ENCODE measurements around the gene DHTKD1. TPM values are rescaled to one million over a fixed set of nuclear protein-coding genes. Genes with fewer than 3 reads are reported as not detected.

The DHTKD1 gene
- total RNA-seq = 16.3 TPM

DNA sequence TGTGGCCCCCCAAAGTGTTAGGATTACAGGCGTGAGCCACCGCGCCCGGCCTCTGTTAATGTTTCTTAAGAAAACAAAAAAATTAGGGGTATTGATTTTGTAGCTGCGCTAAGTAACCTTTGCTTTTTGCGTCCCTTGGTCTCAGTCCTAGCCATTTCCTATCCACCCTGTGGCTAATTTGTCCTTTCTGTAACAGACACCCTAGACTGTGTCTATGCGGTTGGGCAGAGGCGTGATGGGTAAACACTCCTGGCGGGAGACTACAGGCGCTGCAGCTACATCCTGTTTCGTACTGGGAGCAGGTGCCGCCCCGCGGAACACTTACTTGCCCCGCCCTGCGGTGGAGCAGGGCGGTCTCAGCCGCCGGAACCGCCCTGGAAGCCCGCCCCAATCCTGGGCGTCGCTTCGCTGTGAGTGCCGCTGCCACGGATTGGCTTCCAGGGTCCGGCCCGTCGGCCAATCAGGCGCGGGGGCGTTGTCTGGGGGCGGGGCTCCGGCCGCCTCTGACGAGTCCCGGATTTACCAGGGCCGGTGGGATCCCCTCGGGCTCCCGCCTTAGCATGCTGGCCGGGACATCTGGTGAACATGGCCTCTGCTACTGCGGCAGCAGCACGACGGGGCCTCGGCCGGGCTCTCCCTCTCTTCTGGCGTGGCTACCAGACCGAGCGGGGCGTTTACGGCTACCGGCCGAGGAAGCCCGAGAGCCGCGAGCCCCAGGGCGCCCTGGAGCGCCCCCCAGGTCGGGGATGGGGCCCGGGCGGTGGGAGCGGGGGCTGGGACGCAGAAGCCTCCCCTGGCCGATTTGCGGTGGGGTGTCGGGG is at the start of gene DHTKD1:
Gene DHTKD1 (plus strand): TSS at position 506 of the 821 bp plus-strand sequence. CDS start 80 bp downstream, at position 586.
- Histone ChIP-seq H3K27me3 (ENCODE audit: insufficient read depth, low read length) (no peaks in the 10 kb centered on the region), H3K4me1 (ENCODE audit: insufficient read depth, low read length) (peaks cover 32% of the 10 kb centered on the region), H3K9me3 (ENCODE audit: low read depth, low read length) (no peaks in the 10 kb centered on the region), H3K4me3 (ENCODE audit: low read length) (peak within 1 kb of the TSS; percentile 95)

- Histone ChIP-seq H3K9me3 (ENCODE audit: low read depth, low read length) (no peaks in the 10 kb centered on the region), H3K27me3 (ENCODE audit: insufficient read depth, low read length) (no peaks in the 10 kb centered on the region), H3K4me1 (ENCODE audit: insufficient read depth, low read length) (peaks cover 21% of the 10 kb centered on the region), H3K4me3 (ENCODE audit: low read length) (no peak overlapping the region)
Measured at GRCh38 chr10:12019283-12019971, 49.3 kb upstream of the DHTKD1 start.

DNA sequence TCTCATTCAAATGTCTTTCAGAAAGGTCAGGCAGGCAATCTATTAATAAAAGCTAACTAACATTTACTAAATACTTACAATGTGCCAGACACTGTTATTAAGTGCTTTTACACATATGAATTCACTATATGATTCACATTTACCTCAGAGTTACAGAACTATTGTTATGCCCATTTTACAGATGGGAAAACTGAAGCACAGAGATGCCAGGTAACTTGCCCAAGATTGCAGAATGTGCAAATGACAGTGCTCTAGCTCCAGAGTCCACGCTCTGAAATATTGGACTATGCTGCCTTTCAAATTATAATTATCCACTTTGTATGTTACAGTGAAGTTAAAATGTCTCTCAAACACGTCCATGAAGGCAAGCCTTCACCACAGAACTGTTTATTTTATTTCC is 48.2 kb upstream of the DHTKD1 start:
- no peak overlapping the region for H3K4me3 ChIP-seq (ENCODE audit: low read length)
- H3K27me3 ChIP-seq (ENCODE audit: insufficient read depth, low read length) = no peaks in the 10 kb centered on the region
- H3K9me3 ChIP-seq (ENCODE audit: low read depth, low read length) = no peaks in the 10 kb centered on the region
- peaks cover 21% of the 10 kb centered on the region for H3K4me1 ChIP-seq (ENCODE audit: insufficient read depth, low read length)

- Histone ChIP-seq H3K27me3 (ENCODE audit: insufficient read depth, low read length) (no peaks in the 10 kb centered on the region), H3K9me3 (ENCODE audit: low read depth, low read length) (no peaks in the 10 kb centered on the region), H3K4me3 (ENCODE audit: low read length) (no peak overlapping the region), H3K4me1 (ENCODE audit: insufficient read depth, low read length) (peaks cover 21% of the 10 kb centered on the region)
Measured at GRCh38 chr10:12022580-12023257, 46.0 kb upstream of the DHTKD1 start.

DNA sequence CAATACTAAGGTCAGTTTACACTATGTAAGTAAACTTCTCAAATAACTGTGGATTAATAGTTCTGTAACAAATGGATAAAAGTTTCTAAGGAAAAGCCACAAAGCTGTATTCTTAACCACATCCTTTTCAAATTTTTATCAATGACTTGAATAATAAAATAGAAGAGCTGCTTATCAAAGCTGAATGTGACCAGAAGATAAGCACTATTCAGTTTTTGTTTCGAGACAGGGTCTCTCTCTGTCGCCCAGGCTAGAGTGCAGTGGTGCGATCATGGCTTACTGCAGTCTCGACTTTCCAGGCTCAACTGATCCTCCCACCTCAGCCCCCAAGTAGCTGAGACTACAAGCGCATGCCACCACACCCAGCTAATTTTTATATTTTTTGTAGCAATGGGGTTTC is 43.2 kb upstream of the DHTKD1 start:
- H3K4me3 ChIP-seq (ENCODE audit: low read length) = no peak overlapping the region
- no peaks in the 10 kb centered on the region for H3K27me3 ChIP-seq (ENCODE audit: insufficient read depth, low read length)
- no peaks in the 10 kb centered on the region for H3K9me3 ChIP-seq (ENCODE audit: low read depth, low read length)
- H3K4me1 ChIP-seq (ENCODE audit: insufficient read depth, low read length) = peaks cover 11% of the 10 kb centered on the region

DNA sequence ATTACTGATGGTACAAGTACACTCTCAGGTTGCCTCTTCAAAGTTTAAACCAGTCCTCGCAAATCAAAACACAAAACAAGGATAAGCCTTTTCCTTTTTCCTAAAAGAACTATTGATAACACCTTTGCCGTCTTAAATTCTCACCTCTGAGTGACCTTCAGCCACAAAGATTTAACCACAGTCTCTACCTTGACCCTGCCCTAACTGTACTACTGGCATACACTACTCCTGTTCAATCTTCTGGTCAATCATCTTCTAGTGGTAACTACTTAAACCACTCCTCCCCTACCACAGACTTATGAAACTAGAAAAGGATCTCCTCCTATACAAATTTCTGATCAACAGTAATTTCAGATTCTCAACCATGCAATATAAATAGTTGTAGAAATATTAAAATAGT is 41.2 kb upstream of the DHTKD1 start:
- no peak overlapping the region for H3K4me3 ChIP-seq (ENCODE audit: low read length)
- no peaks in the 10 kb centered on the region for H3K9me3 ChIP-seq (ENCODE audit: low read depth, low read length)
- H3K27me3 ChIP-seq (ENCODE audit: insufficient read depth, low read length) = no peaks in the 10 kb centered on the region
- H3K4me1 ChIP-seq (ENCODE audit: insufficient read depth, low read length) = no peaks in the 10 kb centered on the region

DNA sequence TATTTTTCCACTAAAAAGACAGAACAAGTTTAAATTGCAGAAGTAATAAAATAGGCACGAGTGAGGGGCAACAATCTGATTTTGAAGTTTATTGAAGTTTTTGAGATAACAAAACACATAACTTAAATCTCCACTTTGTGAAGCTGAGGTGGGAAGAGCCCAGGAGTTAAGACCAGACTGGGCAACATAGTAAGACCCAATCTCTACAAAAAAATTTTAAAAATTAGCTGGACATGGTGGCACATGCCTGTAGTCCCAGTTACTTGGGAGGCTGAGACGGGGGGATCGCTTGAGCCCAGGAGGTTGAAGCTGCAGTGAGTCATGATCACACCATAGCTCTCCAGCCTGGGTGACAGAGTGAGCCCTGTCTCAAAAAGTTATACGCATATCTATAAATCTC is 37.4 kb upstream of the DHTKD1 start:
- H3K27me3 ChIP-seq (ENCODE audit: insufficient read depth, low read length) = no peaks in the 10 kb centered on the region
- H3K4me3 ChIP-seq (ENCODE audit: low read length) = no peak overlapping the region
- no peaks in the 10 kb centered on the region for H3K9me3 ChIP-seq (ENCODE audit: low read depth, low read length)
- H3K4me1 ChIP-seq (ENCODE audit: insufficient read depth, low read length) = no peaks in the 10 kb centered on the region

DNA sequence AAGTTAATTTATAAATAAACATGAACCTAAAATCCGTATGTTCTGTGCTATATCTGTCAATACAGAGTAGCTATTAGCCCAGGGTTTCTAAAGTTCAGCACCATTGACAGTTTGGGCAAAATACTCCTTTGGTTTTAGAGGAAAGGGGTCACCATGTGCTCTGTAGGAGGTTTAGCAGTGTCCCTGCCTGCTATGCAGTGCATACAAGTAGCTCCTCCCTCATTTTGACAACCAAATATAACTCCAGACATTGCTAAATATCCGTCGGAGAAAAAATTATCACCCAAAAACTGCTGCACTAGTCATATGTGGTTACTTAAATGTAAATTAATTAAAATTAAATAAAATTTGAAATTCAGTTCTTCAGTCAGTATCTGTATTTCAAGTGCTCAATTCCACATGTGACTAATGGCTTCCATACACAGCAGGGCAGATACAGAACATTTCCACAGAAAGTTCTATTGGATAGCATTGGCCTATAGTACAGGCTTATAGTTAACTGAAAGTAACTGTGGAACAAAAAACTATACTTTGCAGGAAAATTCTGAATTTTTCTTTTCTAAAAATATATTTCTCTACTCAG is 32.6 kb upstream of the DHTKD1 start:
- Histone ChIP-seq H3K4me3 (ENCODE audit: low read length) (no peak overlapping the region), H3K9me3 (ENCODE audit: low read depth, low read length) (no peaks in the 10 kb centered on the region), H3K4me1 (ENCODE audit: insufficient read depth, low read length) (peaks cover 5% of the 10 kb centered on the region), H3K27me3 (ENCODE audit: insufficient read depth, low read length) (no peaks in the 10 kb centered on the region)

DNA sequence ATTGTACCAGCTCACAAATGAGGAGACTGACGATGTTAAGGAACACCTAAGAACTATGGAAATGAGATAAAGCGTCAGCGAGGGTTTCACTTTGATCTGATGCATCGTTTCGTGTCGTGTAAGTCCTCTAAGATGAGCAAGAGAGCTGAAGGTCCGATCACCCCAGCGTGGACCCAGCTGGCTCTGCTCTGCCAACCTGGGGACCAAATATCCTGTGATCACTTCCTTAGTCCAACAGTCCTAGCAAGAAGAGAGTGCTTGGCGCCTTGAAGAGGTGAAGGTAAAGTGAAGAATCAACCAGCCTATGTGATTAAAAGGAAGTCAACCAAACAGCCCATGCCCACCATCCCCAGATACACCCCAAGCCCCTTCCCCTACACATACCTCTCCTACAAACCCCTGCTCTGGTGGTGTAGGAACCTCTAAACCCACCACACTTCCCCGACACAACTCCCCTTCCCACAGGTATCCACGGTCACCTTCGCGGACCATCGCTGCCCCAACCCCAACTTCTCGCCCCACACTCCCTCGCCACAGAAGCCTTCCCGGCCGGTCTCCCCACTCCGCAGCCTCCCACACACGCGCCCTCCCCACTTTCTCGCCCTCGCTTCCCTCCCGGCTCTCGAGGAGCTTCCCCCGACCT is 26.9 kb upstream of the DHTKD1 start:
- Histone ChIP-seq H3K27me3 (ENCODE audit: insufficient read depth, low read length) (no peaks in the 10 kb centered on the region), H3K9me3 (ENCODE audit: low read depth, low read length) (no peaks in the 10 kb centered on the region), H3K4me3 (ENCODE audit: low read length) (peak overlapping the region; percentile 97), H3K4me1 (ENCODE audit: insufficient read depth, low read length) (peaks cover 21% of the 10 kb centered on the region)

DNA sequence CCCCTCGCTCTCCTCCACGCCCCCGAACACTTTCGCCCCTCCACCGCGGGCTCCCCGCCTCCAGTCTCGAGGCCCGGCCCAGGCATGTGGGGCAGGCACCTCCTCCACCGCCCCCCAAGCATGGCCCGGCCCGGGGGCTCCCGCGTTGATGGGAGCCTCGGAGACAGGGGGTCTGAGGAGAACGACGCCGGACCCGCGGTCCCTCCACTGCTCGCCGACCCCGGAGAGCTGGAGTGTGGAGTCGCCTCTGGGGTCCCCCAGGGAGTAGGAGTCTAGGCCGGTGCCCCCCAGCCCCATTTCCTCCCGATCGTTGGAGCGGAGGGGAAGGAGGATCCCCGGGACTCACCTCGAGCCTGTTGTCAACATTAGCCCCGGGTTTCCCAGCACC is 26.4 kb upstream of the DHTKD1 start:
- Histone ChIP-seq H3K4me1 (ENCODE audit: insufficient read depth, low read length) (peaks cover 21% of the 10 kb centered on the region), H3K9me3 (ENCODE audit: low read depth, low read length) (no peaks in the 10 kb centered on the region), H3K27me3 (ENCODE audit: insufficient read depth, low read length) (no peaks in the 10 kb centered on the region), H3K4me3 (ENCODE audit: low read length) (peak overlapping the region; percentile 97)

GRCh38 chr10:12042797-12043651 is 25.7 kb upstream of the DHTKD1 start, which contains the start of gene UPF2:
Gene UPF2, minus strand, starts transcription at chr10:12042809. Its CDS starts 7,386 bp downstream, at chr10:12035423.
- Histone ChIP-seq H3K9me3 (ENCODE audit: low read depth, low read length) (no peaks in the 10 kb centered on the region), H3K27me3 (ENCODE audit: insufficient read depth, low read length) (no peaks in the 10 kb centered on the region), H3K4me3 (ENCODE audit: low read length) (peak within 1 kb of the TSS; percentile 97), H3K4me1 (ENCODE audit: insufficient read depth, low read length) (peaks cover 21% of the 10 kb centered on the region)

GRCh38 chr10:12045596-12045995 is 23.2 kb upstream of the DHTKD1 start:
- H3K4me1 ChIP-seq (ENCODE audit: insufficient read depth, low read length) = peaks cover 17% of the 10 kb centered on the region
- no peaks in the 10 kb centered on the region for H3K9me3 ChIP-seq (ENCODE audit: low read depth, low read length)
- no peaks in the 10 kb centered on the region for H3K27me3 ChIP-seq (ENCODE audit: insufficient read depth, low read length)
- no peak overlapping the region for H3K4me3 ChIP-seq (ENCODE audit: low read length)

DNA sequence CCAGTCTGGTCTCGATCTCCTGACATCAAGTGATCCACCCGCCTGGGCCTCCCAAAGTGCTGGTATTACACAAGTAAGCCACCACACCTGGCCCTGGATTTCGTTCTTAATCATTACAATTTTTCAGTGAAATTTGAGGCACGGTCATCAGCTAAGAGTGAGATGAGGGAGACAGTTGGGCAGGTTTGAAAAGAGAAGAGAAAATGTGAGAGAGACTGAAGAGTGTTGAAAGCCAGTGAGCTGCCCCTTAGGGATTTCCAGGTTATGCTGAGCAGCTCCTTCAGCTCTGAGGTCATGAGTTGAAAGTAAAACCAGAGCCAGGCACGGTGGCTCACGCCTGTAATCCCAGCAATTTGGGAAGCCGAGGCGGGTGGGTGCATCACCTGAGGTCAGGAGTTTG is 20.2 kb upstream of the DHTKD1 start:
- H3K9me3 ChIP-seq (ENCODE audit: low read depth, low read length) = no peaks in the 10 kb centered on the region
- H3K4me1 ChIP-seq (ENCODE audit: insufficient read depth, low read length) = peaks cover 25% of the 10 kb centered on the region
- H3K27me3 ChIP-seq (ENCODE audit: insufficient read depth, low read length) = no peaks in the 10 kb centered on the region
- no peak overlapping the region for H3K4me3 ChIP-seq (ENCODE audit: low read length)

DNA sequence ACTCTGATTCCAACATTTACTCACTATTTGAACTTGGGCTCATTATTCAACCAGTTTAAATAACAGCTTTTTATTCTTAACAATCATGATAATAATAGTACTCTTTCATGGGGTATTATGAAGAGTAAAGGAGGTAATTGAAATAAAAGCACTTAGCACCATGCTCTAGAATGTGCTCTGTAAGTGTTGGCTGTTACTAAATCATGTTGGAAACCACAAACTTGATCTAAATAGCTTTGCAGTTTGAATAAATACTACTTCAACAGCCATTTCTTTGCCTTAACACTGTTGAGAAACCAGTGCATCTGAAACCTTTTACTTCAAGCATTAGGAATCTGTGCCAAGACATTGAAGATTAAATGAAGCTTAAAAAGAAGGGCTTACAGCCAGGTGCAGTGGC is 18.2 kb upstream of the DHTKD1 start:
- Histone ChIP-seq H3K4me1 (ENCODE audit: insufficient read depth, low read length) (peaks cover 29% of the 10 kb centered on the region), H3K27me3 (ENCODE audit: insufficient read depth, low read length) (no peaks in the 10 kb centered on the region), H3K9me3 (ENCODE audit: low read depth, low read length) (no peaks in the 10 kb centered on the region), H3K4me3 (ENCODE audit: low read length) (no peak overlapping the region)

Data from mononuclear cell (primary cell).